PC-3 (cell line): ENCODE data around the gene HBE1. TPM values are rescaled to one million over a fixed set of nuclear protein-coding genes. Genes with fewer than 3 reads are reported as not detected.

ENCODE experiments used
- ATAC-seq: fragments of 200-7000 bp; cut with Tn5 transposase; 2 replicates; pipeline ENCODE4 v1.9.1; 2020; ENCODE audit warnings: mild to moderate bottlenecking, moderate library complexity
- BruUV-seq: library from RNA; stranded (reverse); fragments of 400-500 nt; replicated peaks from 2 replicates; lab custom pipeline; 2021; lab: Mats Ljungman, UMichigan
- CTCF ChIA-PET: fragments of 300-600 bp; sonication (Branson Sonifier 250); formaldehyde crosslinking; loops from one replicate; lab custom pipeline; 2022; ENCODE audit warnings: antibody characterized with exemption; lab: Charles Lee
- POLR2A ChIA-PET: fragments of 300-600 bp; sonication (Branson Sonifier 250); formaldehyde crosslinking; loops from one replicate; lab custom pipeline; 2022; ENCODE audit warnings: antibody characterized with exemption; ENCODE audit not compliant: unreplicated experiment; lab: Charles Lee
- DNase-seq: peaks from one replicate; pipeline ENCODE4 v3.0.0-alpha.2; 2015
- H2AFZ ChIP-seq: fragments of 300-600 bp; sonication (generic); 2 replicates; pipeline ENCODE4 v1.6.0; 2016; ENCODE audit warnings: antibody characterized with exemption, low read length
- H3F3A ChIP-seq: fragments of 300-600 bp; sonication (generic); one replicate; pipeline ENCODE4 v1.6.0; 2017; ENCODE audit warnings: antibody characterized with exemption, low read length, control low read depth, mild to moderate bottlenecking; ENCODE audit not compliant: unreplicated experiment
- H3K27ac ChIP-seq: fragments of 300-600 bp; sonication (generic); 2 replicates; pipeline ENCODE4 v1.5.1; 2016; ENCODE audit warnings: mild to moderate bottlenecking, low read length
- H3K27me3 ChIP-seq: fragments of 300-600 bp; sonication (generic); 2 replicates; pipeline ENCODE4 v1.6.1; 2016; ENCODE audit warnings: low read length, mixed read lengths
- H3K36me3 ChIP-seq: fragments of 300-600 bp; sonication (generic); 2 replicates; pipeline ENCODE4 v1.6.1; 2016; ENCODE audit warnings: low read depth, mixed run types, low read length, mixed read lengths
- H3K4me1 ChIP-seq: fragments of 300-600 bp; sonication (generic); 2 replicates; pipeline ENCODE4 v1.5.1; 2016; ENCODE audit warnings: low read length; ENCODE audit not compliant: insufficient read depth
- H3K4me2 ChIP-seq: fragments of 300-600 bp; sonication (generic); 2 replicates; pipeline ENCODE4 v1.6.0; 2016; ENCODE audit warnings: low read length
- H3K4me3 ChIP-seq: fragments of 300-600 bp; sonication (generic); 2 replicates; pipeline ENCODE4 v1.5.1; 2016; ENCODE audit warnings: mild to moderate bottlenecking, low read length, mixed read lengths
- H3K79me2 ChIP-seq: fragments of 300-600 bp; sonication (generic); 2 replicates; pipeline ENCODE4 v1.6.1; 2017; ENCODE audit warnings: low read length, mixed read lengths
- H3K9ac ChIP-seq: fragments of 300-600 bp; sonication (generic); 2 replicates; pipeline ENCODE4 v1.6.0; 2016; ENCODE audit warnings: mild to moderate bottlenecking, low read length
- H3K9me2 ChIP-seq: fragments of 300-600 bp; sonication (generic); replicated peaks from 2 replicates; pipeline ENCODE4 v1.6.1; 2016; ENCODE audit warnings: mixed run types, low read length, mixed read lengths
- H3K9me3 ChIP-seq: fragments of 300-600 bp; sonication (generic); 2 replicates; pipeline ENCODE4 v1.6.1; 2016; ENCODE audit warnings: low read length, mixed read lengths
- H4K20me1 ChIP-seq: fragments of 300-600 bp; sonication (generic); 2 replicates; pipeline ENCODE4 v1.6.1; 2016; ENCODE audit warnings: low read length, mixed read lengths
- CTCF ChIP-seq: fragments of 300-600 bp; sonication (generic); conservative IDR thresholded peaks from 2 replicates; pipeline ENCODE4 v1.5.1; 2017; ENCODE audit warnings: antibody characterized with exemption, low read depth, mild to moderate bottlenecking, low read length
- EZH2 ChIP-seq: fragments of 300-600 bp; sonication (generic); IDR thresholded peaks from one replicate; pipeline ENCODE4 v1.6.1; 2017; ENCODE audit warnings: antibody characterized with exemption, mild to moderate bottlenecking, low read length; ENCODE audit not compliant: unreplicated experiment
- EZH2phosphoT487 ChIP-seq: fragments of 300-600 bp; sonication (generic); IDR thresholded peaks from 2 replicates; pipeline ENCODE4 v1.6.1; 2018; ENCODE audit warnings: mild to moderate bottlenecking, antibody characterized with exemption, low read length, borderline replicate concordance
- intact Hi-C: fragments of 100-400 bp; cut with micrococcal nuclease; formaldehyde crosslinking; loops from 2 replicates; pipeline ENCODE4 v1.9.0; 2023
- total RNA-seq: library from RNA; depleted of rRNA; stranded (reverse); fragments of >200 nt; gene quantifications from 2 replicates; pipeline ENCODE4 v1.2.3, GENCODE V29; 2014

HBE1 gene
- total RNA-seq, 1 experiment from 2014 or later = 0.62 TPM

GRCh38 chr11:5276697-5277096, 7.0 kb upstream of the HBE1 start:
- Histone ChIP-seq H2AFZ (no peak overlapping the region), H3K4me1 (peaks cover 4% of the 10 kb centered on the region; the same call in 1 of the 2 replicates), H3K4me3 (no peak overlapping the region), H3K79me2 (no peaks in the 10 kb centered on the region), H3K9me3 (no peaks in the 10 kb centered on the region), H3F3A (no peaks in the 10 kb centered on the region), H3K27me3 (no peaks in the 10 kb centered on the region), H3K27ac (no peak overlapping the region), H3K9ac (no peak overlapping the region), H3K4me2 (no peak overlapping the region), H4K20me1 (no peaks in the 10 kb centered on the region), H3K9me2 (no peaks in the 10 kb centered on the region), H3K36me3 (no peaks in the 10 kb centered on the region)
- TF ChIP-seq EZH2phosphoT487 = no peak
- TF ChIP-seq EZH2 = no peak
- no peak for TF ChIP-seq CTCF
- DNase-seq (no peak), ATAC-seq (no peak)
- ChIA-PET POLR2A (no interaction called here), CTCF (interaction anchor here (0.6 kb wide), 1 partner anchor 39 kb away, joined by 3 read pairs; no protein-coding TSS in a partner anchor)
- no TSS peak for BruUV-seq
- intact Hi-C loops = no loop called here

GRCh38 chr11:5275369-5276110, 5.8 kb upstream of the HBE1 start:
- no peaks in the 10 kb centered on the region for H3F3A ChIP-seq
- no peaks in the 10 kb centered on the region for H3K9me3 ChIP-seq
- POLR2A ChIA-PET = no interaction called here
- TF ChIP-seq CTCF = no peak
- no peak for TF ChIP-seq EZH2
- TF ChIP-seq EZH2phosphoT487 = no peak
- H3K27ac ChIP-seq = no peak overlapping the region
- H3K36me3 ChIP-seq = no peaks in the 10 kb centered on the region
- CTCF ChIA-PET = no interaction called here
- H3K4me3 ChIP-seq = no peak overlapping the region
- no TSS peak for BruUV-seq
- H3K9me2 ChIP-seq = no peaks in the 10 kb centered on the region
- H3K27me3 ChIP-seq = no peaks in the 10 kb centered on the region
- ATAC-seq = no peak
- H3K9ac ChIP-seq = no peak overlapping the region
- no peak overlapping the region for H3K4me2 ChIP-seq
- H4K20me1 ChIP-seq = no peaks in the 10 kb centered on the region
- no peak for DNase-seq
- no peaks in the 10 kb centered on the region for H3K4me1 ChIP-seq
- intact Hi-C loops = no loop called here
- H2AFZ ChIP-seq = no peak overlapping the region
- no peaks in the 10 kb centered on the region for H3K79me2 ChIP-seq

DNA sequence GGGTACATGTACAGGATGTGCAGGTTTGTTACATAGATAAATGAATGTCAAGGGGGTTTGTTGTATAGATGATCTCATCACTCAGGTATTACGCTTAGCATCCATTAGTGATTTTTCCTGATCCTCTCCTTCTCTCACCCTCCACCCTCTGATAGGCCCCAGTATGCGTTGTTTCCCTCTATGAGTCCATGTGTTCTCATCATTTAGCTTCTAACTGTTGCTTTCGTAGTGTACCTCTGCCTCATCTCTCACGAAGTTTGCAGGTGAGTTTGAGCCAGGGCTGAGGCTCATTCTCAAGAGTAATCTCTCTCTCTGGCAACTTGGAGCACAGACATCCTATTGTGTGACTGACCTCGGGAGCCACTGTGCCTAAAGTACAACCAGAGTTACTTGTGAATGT, 4.7 kb upstream of the HBE1 start:
- no peaks in the 10 kb centered on the region for H3K9me3 ChIP-seq
- no peaks in the 10 kb centered on the region for H4K20me1 ChIP-seq
- no peak overlapping the region for H2AFZ ChIP-seq
- H3K27me3 ChIP-seq = no peaks in the 10 kb centered on the region
- H3F3A ChIP-seq = no peaks in the 10 kb centered on the region
- intact Hi-C loops = no loop called here
- H3K9ac ChIP-seq = no peak overlapping the region
- no TSS peak for BruUV-seq
- no peaks in the 10 kb centered on the region for H3K79me2 ChIP-seq
- H3K4me2 ChIP-seq = no peak overlapping the region
- no peaks in the 10 kb centered on the region for H3K9me2 ChIP-seq
- ATAC-seq (no peak), DNase-seq (no peak)
- ChIA-PET CTCF (no interaction called here), POLR2A (no interaction called here)
- H3K27ac ChIP-seq = no peak overlapping the region
- H3K36me3 ChIP-seq = no peaks in the 10 kb centered on the region
- TF ChIP-seq EZH2 (no peak), CTCF (no peak), EZH2phosphoT487 (no peak)
- no peaks in the 10 kb centered on the region for H3K4me1 ChIP-seq
- no peak overlapping the region for H3K4me3 ChIP-seq
